Chondrocyte (in vitro differentiated cells): ENCODE measurements around the gene DDN. TPM values are rescaled to one million over a fixed set of nuclear protein-coding genes. Genes with fewer than 3 reads are reported as not detected.

Experiments
- DNase-seq: peaks from one replicate; pipeline ENCODE4 v3.0.0; 2021; ENCODE audit warnings: mixed read lengths, low spot score
- H3K27ac Mint-ChIP-seq: one replicate; pipeline ENCODE4 v1.8.0; 2021; ENCODE audit warnings: mild to moderate bottlenecking, moderate library complexity, mixed read lengths; ENCODE audit not compliant: unreplicated experiment
- H3K27me3 Mint-ChIP-seq: 2 replicates; pipeline ENCODE4 v1.8.0; 2021; ENCODE audit warnings: low read depth, mixed read lengths
- H3K36me3 Mint-ChIP-seq: 2 replicates; pipeline ENCODE4 v1.8.0; 2021; ENCODE audit warnings: low read depth, mixed read lengths
- H3K4me1 Mint-ChIP-seq: 2 replicates; pipeline ENCODE4 v1.8.0; 2021; ENCODE audit warnings: low read depth, mild to moderate bottlenecking, mixed read lengths
- H3K4me3 Mint-ChIP-seq: one replicate; pipeline ENCODE4 v1.8.0; 2021; ENCODE audit warnings: mild to moderate bottlenecking, moderate library complexity, mixed read lengths; ENCODE audit not compliant: unreplicated experiment
- H3K9me3 Mint-ChIP-seq: 2 replicates; pipeline ENCODE4 v1.8.0; 2021; ENCODE audit warnings: low read depth, mixed read lengths
- total RNA-seq: library from RNA; stranded (reverse); gene quantifications from 3 replicates; pipeline ENCODE4 v1.2.1, GENCODE V29; 2021
- TF ChIP-seq, protein P1 (sequence below): fragments of 200-600 bp; sonication (generic); IDR thresholded peaks from 2 replicates; pipeline ENCODE4 v1.5.0; 2021; ENCODE audit warnings: antibody characterized with exemption, mild to moderate bottlenecking, moderate library complexity

DDN gene
- total RNA-seq, 1 donor from 2014 or later: 0.72 TPM

GRCh38 chr12:49020441-49020840, 21.3 kb upstream of the DDN start:
- peak overlapping the region; percentile 63 for H3K27ac Mint-ChIP-seq
- TF ChIP-seq, protein P1, sequence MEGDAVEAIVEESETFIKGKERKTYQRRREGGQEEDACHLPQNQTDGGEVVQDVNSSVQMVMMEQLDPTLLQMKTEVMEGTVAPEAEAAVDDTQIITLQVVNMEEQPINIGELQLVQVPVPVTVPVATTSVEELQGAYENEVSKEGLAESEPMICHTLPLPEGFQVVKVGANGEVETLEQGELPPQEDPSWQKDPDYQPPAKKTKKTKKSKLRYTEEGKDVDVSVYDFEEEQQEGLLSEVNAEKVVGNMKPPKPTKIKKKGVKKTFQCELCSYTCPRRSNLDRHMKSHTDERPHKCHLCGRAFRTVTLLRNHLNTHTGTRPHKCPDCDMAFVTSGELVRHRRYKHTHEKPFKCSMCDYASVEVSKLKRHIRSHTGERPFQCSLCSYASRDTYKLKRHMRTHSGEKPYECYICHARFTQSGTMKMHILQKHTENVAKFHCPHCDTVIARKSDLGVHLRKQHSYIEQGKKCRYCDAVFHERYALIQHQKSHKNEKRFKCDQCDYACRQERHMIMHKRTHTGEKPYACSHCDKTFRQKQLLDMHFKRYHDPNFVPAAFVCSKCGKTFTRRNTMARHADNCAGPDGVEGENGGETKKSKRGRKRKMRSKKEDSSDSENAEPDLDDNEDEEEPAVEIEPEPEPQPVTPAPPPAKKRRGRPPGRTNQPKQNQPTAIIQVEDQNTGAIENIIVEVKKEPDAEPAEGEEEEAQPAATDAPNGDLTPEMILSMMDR: no peak
- H3K4me3 Mint-ChIP-seq: no peak overlapping the region
- no peak for DNase-seq
- H3K36me3 Mint-ChIP-seq: peaks cover 16% of the 10 kb centered on the region
- no peaks in the 10 kb centered on the region for H3K9me3 Mint-ChIP-seq
- H3K4me1 Mint-ChIP-seq: peaks cover 35% of the 10 kb centered on the region
- no peaks in the 10 kb centered on the region for H3K27me3 Mint-ChIP-seq

DNA sequence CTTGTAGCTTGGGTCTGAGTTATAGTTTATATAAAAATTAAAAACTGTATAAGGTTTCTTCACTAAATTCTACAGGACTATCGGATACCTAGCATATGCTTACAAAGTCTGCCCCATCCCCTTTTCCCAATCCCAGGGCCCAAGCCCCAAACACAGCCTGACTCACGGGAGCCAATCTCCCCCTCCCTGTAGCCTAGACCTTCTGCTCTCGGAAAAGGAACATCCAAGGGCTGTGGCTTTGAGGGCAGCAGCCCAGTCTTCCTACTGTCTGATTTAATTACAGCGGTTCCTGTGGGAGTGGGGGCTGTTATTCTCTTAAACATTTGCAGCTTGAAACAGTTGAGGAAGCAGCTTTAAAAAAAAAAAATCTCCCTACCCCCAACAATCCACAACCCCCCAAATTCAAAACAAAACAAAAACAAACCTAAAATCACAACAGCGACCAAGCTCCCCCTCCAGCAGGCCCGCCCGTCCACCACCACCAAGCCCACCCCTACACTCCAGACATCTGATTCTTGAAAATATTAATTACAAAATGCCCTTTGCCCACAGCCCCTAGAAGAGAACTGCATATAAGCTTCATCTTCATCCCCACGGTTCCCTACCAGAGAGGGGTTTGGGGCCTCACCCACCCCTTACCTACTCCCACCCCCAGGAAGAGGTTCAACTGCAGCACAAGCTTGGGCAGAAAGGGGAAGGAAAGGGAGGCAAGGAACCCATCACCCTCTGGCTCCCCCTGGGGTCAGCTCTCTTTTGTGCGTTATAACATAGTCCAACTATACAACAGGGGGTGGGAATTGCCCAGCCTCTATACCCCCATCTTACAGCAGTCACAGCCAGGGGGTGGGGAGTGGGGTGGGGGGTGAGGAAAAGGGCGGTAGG, 20.5 kb upstream of the DDN start:
- no peaks in the 10 kb centered on the region for H3K9me3 Mint-ChIP-seq
- no peak for DNase-seq
- H3K4me3 Mint-ChIP-seq: peak overlapping the region; percentile 90
- peaks cover 43% of the 10 kb centered on the region for H3K4me1 Mint-ChIP-seq
- peak overlapping the region; percentile 100 for H3K27ac Mint-ChIP-seq
- H3K27me3 Mint-ChIP-seq: no peaks in the 10 kb centered on the region
- peaks cover 12% of the 10 kb centered on the region for H3K36me3 Mint-ChIP-seq
- TF ChIP-seq, protein P1: peak; percentile 61

DNA sequence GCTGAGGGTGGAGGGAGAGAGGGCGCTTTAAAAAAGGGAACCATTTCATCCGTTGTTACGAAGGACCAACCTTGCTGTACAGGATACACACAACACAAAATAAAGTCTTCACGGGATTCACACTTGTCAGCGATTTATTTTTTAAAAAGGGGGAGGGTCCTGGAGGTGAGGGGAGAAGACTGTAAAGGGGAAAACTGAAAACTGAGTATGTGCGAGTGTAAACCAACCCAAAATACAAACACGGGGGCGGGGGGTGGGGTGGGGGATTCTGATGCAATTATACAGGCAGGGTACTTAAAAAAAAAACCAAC, 19.9 kb upstream of the DDN start:
- H3K27ac Mint-ChIP-seq: peak overlapping the region; percentile 100
- H3K27me3 Mint-ChIP-seq: no peaks in the 10 kb centered on the region
- peaks cover 43% of the 10 kb centered on the region for H3K4me1 Mint-ChIP-seq
- peak overlapping the region; percentile 90 for H3K4me3 Mint-ChIP-seq
- DNase-seq: no peak
- TF ChIP-seq, protein P1: no peak
- H3K36me3 Mint-ChIP-seq: peaks cover 11% of the 10 kb centered on the region
- H3K9me3 Mint-ChIP-seq: no peaks in the 10 kb centered on the region

- TF ChIP-seq, protein P1: peak; percentile 80
- Mint-ChIP-seq H3K9me3 (no peaks in the 10 kb centered on the region), H3K4me1 (peaks cover 43% of the 10 kb centered on the region), H3K4me3 (peak within 1 kb of the TSS; percentile 90), H3K27ac (peak within 1 kb of the TSS; percentile 100), H3K27me3 (no peaks in the 10 kb centered on the region), H3K36me3 (peaks cover 11% of the 10 kb centered on the region)
- peak; percentile 98 for DNase-seq
These were observed 19.3 kb upstream of the DDN start, which contains the start of gene PRKAG1 for GRCh38 chr12:49018261-49019119. Gene PRKAG1, minus strand, starts transcription at chr12:49018776. Its CDS starts 36 bp downstream, at chr12:49018740.

DNA sequence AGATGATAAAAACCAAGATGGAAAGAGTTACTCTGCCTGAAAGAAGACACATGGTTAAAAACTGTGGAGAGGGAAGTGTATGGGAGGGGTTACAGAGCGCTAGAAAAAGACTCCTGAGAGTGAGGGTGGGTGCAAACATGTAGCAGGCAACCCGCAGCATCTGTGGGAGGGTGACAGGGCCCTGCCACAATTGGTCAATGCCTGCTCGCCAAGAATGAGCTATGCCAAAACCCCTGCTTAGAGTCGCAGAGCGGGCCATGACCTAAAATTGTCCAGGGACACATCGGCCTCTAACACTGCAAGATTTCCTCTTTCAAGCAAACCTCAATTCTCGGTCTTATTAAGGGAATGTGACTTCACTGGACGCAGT, 18.7 kb upstream of the DDN start:
- Mint-ChIP-seq H3K27ac (peak overlapping the region; percentile 100), H3K4me3 (peak overlapping the region; percentile 90), H3K9me3 (no peaks in the 10 kb centered on the region), H3K4me1 (peaks cover 43% of the 10 kb centered on the region), H3K27me3 (no peaks in the 10 kb centered on the region), H3K36me3 (peaks cover 11% of the 10 kb centered on the region)
- TF ChIP-seq, protein P1: no peak
- DNase-seq: no peak
